ENCODE measurements around the gene DOK6. TPM values are rescaled to one million over a fixed set of nuclear protein-coding genes. Genes with fewer than 3 reads are reported as not detected.

Gene DOK6
- not detected in 5 replicates for total RNA-seq (2022; extraction: Qiagen RNA extraction; ENCODE audit: low read depth)

DNA sequence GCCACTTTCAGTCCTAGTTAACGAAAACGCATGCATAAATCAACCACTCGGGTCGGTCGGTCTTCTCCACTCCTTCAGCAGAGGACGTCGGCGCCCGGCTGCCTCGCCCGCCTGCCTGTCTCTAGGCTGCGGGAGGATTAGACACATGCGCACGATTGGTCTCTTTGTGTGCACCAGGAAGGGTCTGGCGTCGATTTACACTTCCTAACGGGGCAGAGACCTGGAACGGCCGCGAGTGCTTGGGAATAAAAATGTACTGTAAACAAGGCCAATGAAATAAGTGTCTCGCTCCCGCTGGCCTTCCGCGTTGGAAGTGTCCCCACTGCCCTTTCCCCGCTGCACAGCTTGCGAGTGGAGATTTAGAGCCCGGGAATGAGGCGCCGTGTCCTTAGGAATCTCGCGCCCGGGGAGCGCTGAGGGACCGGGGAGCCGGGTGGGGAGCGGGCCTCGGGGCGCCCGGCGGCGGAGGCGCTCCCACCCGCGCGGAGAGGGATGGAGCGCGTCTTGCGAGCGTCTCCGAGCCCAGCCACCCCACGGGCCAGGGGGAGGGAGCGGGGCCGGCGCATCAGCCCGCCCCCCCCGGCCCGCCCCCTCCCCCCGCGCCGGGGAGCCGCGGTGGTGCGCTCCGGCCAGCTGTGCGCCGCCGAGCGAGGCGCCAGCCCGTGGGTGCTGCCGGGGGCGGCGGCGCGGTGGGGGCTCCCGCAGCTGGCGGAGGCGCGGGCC lies at the start of gene DOK6:
Gene DOK6, plus strand, starts transcription at position 636 of the 723 bp plus-strand sequence.

